Stimulated activated CD4-positive, alpha-beta T cell treated with anti-CD3 and anti-CD28 coated beads, Interleukin-1b, Interleukin-23, amount 100 ng/mL, for 24 hours (primary cell): ENCODE data around the gene ZBTB20.

ENCODE experiments used
- DNase-seq, 4 experiments: peaks; one replicate each; pipeline ENCODE4 v3.0.0-alpha.2; 2020; ENCODE audit warnings: low read depth in 4 of 4, low spot score in 1 of 4

The ZBTB20 gene

GRCh38 chr3:115022199-115022598, 124.9 kb downstream of the ZBTB20 start:
- no peak for DNase-seq

GRCh38 chr3:115021061-115021460, 126.0 kb downstream of the ZBTB20 start:
- DNase-seq: no peak

GRCh38 chr3:115019900-115020299, 127.2 kb downstream of the ZBTB20 start:
- DNase-seq: no peak

- DNase-seq: no peak
Observed at GRCh38 chr3:115018694-115019093, 128.4 kb downstream of the ZBTB20 start.

GRCh38 chr3:115007966-115008365, 139.1 kb downstream of the ZBTB20 start:
- DNase-seq: no peak

GRCh38 chr3:115004201-115005140, 142.6 kb downstream of the ZBTB20 start:
- no peak for DNase-seq

GRCh38 chr3:114998971-114999579, 148.0 kb downstream of the ZBTB20 start:
- no peak for DNase-seq

GRCh38 chr3:114994554-114995341, 152.3 kb downstream of the ZBTB20 start:
- no peak for DNase-seq

- no peak for DNase-seq
Observed at GRCh38 chr3:114985776-114986175, 161.3 kb downstream of the ZBTB20 start.

- no peak for DNase-seq
Observed at GRCh38 chr3:114983248-114983647, 163.8 kb downstream of the ZBTB20 start.

GRCh38 chr3:114974387-114974786, 172.7 kb downstream of the ZBTB20 start:
- no peak for DNase-seq

GRCh38 chr3:114973536-114973935, 173.6 kb downstream of the ZBTB20 start:
- no peak for DNase-seq

GRCh38 chr3:114967168-114967567, 179.9 kb downstream of the ZBTB20 start:
- no peak for DNase-seq

GRCh38 chr3:114962189-114962588, 184.9 kb downstream of the ZBTB20 start:
- no peak for DNase-seq

- no peak for DNase-seq
Observed at GRCh38 chr3:114958930-114959329, 188.2 kb downstream of the ZBTB20 start.

GRCh38 chr3:114953800-114954199, 193.3 kb downstream of the ZBTB20 start:
- no peak for DNase-seq

GRCh38 chr3:114953215-114953799, 193.8 kb downstream of the ZBTB20 start:
- DNase-seq: no peak

GRCh38 chr3:114942773-114943172, 204.3 kb downstream of the ZBTB20 start:
- DNase-seq: no peak

GRCh38 chr3:114941626-114942309, 205.3 kb downstream of the ZBTB20 start:
- no peak for DNase-seq

- no peak for DNase-seq
Observed at GRCh38 chr3:114939920-114940319, 207.2 kb downstream of the ZBTB20 start.

- DNase-seq: no peak
Observed at GRCh38 chr3:114933407-114933806, 213.7 kb downstream of the ZBTB20 start.
